Uterus (tissue), 2 donors: Measurements from ENCODE around the gene LYPD6B.

Experiments
- CTCF ChIP-seq, 4 experiments: fragments of 200-600 bp in 2 of 4; fragments of 450-650 bp in 2 of 4; sonication (generic) in 2 of 4; IDR thresholded peaks; one replicate each; pipeline ENCODE4 v1.5.1; 2016 to 2019; ENCODE audit warnings: antibody characterized with exemption in 4 of 4, mild to moderate bottlenecking in 2 of 4, moderate library complexity in 1 of 4
- POLR2A ChIP-seq, 2 donors: fragments of 450-650 bp; IDR thresholded peaks; one replicate each; pipeline ENCODE4 v1.6.1; 2016; ENCODE audit warnings: antibody characterized with exemption in 2 of 2, mild to moderate bottlenecking in 1 of 2, moderate library complexity in 1 of 2

GRCh38 chr2:149009576-149010461, 28.7 kb upstream of the LYPD6B start:
- TF ChIP-seq CTCF (IDR thresholded peaks at IDR 0.05) (no peak), POLR2A (IDR thresholded peaks at IDR 0.05) (no peak)
